Osteocyte (in vitro differentiated cells): ENCODE results near the gene FMO4. TPM values are rescaled to one million over a fixed set of nuclear protein-coding genes. Genes with fewer than 3 reads are reported as not detected.

ENCODE experiments used
- DNase-seq: peaks from one replicate; pipeline ENCODE4 v3.0.0; 2021; ENCODE audit warnings: mixed read lengths; ENCODE audit not compliant: unreplicated experiment; ENCODE audit errors: extremely low spot score
- H3K27ac Mint-ChIP-seq: one replicate; pipeline ENCODE4 v1.8.0; 2021; ENCODE audit warnings: mild to moderate bottlenecking, mixed read lengths; ENCODE audit not compliant: unreplicated experiment
- H3K27me3 Mint-ChIP-seq: one replicate; pipeline ENCODE4 v1.8.0; 2021; ENCODE audit warnings: mixed read lengths; ENCODE audit not compliant: unreplicated experiment
- H3K36me3 Mint-ChIP-seq: one replicate; pipeline ENCODE4 v1.8.0; 2021; ENCODE audit warnings: mixed read lengths; ENCODE audit not compliant: unreplicated experiment
- H3K4me1 Mint-ChIP-seq: one replicate; pipeline ENCODE4 v1.8.0; 2021; ENCODE audit warnings: mixed read lengths; ENCODE audit not compliant: unreplicated experiment
- H3K4me3 Mint-ChIP-seq: one replicate; pipeline ENCODE4 v1.8.0; 2021; ENCODE audit warnings: mild to moderate bottlenecking, moderate library complexity, mixed read lengths; ENCODE audit not compliant: unreplicated experiment
- H3K9me3 Mint-ChIP-seq: one replicate; pipeline ENCODE4 v1.8.0; 2021; ENCODE audit warnings: mixed read lengths; ENCODE audit not compliant: unreplicated experiment
- CTCF ChIP-seq: fragments of 200-600 bp; sonication (generic); IDR thresholded peaks from 2 replicates; pipeline ENCODE4 v1.5.0; 2021; ENCODE audit warnings: antibody characterized with exemption, mild to moderate bottlenecking, moderate library complexity
- total RNA-seq: library from RNA; stranded (reverse); gene quantifications from 2 replicates; pipeline ENCODE4 v1.2.1, GENCODE V29; 2021

Gene FMO4
- total RNA-seq, 1 donor from 2014 or later, result 4.1 TPM

- DNase-seq, result no peak
- Mint-ChIP-seq H3K4me3 (no peak overlapping the region), H3K27ac (no peak overlapping the region), H3K9me3 (no peaks in the 10 kb centered on the region), H3K36me3 (no peaks in the 10 kb centered on the region), H3K4me1 (no peaks in the 10 kb centered on the region), H3K27me3 (peaks cover 3% of the 10 kb centered on the region)
- no peak for TF ChIP-seq CTCF
These were observed 29.9 kb downstream of the FMO4 start for GRCh38 chr1:171343727-171344472.

GRCh38 chr1:171344473-171344820 lies 30.5 kb downstream of the FMO4 start:
- DNase-seq, result no peak
- Mint-ChIP-seq H3K27ac (no peak overlapping the region), H3K27me3 (peaks cover 3% of the 10 kb centered on the region)

GRCh38 chr1:171345536-171345935 lies 31.6 kb downstream of the FMO4 start:
- no peak overlapping the region for H3K27ac Mint-ChIP-seq
- DNase-seq, result no peak
- H3K4me3 Mint-ChIP-seq, result no peak overlapping the region
- TF ChIP-seq CTCF, result no peak
- H3K4me1 Mint-ChIP-seq, result no peaks in the 10 kb centered on the region
- no peaks in the 10 kb centered on the region for H3K9me3 Mint-ChIP-seq
- H3K27me3 Mint-ChIP-seq, result peaks cover 4% of the 10 kb centered on the region
- no peaks in the 10 kb centered on the region for H3K36me3 Mint-ChIP-seq

More at GRCh38 chr1:171344473-171344820, 30.5 kb downstream of the FMO4 start:
- H3K36me3 Mint-ChIP-seq, result no peaks in the 10 kb centered on the region
- no peak overlapping the region for H3K4me3 Mint-ChIP-seq
- no peaks in the 10 kb centered on the region for H3K4me1 Mint-ChIP-seq
- H3K9me3 Mint-ChIP-seq, result no peaks in the 10 kb centered on the region
- TF ChIP-seq CTCF, result no peak

GRCh38 chr1:171346881-171347280 lies 32.9 kb downstream of the FMO4 start:
- peaks cover 3% of the 10 kb centered on the region for H3K27me3 Mint-ChIP-seq
- H3K27ac Mint-ChIP-seq, result no peak overlapping the region
- no peaks in the 10 kb centered on the region for H3K36me3 Mint-ChIP-seq
- no peak overlapping the region for H3K4me3 Mint-ChIP-seq
- no peaks in the 10 kb centered on the region for H3K9me3 Mint-ChIP-seq
- TF ChIP-seq CTCF, result no peak
- no peak for DNase-seq
- no peaks in the 10 kb centered on the region for H3K4me1 Mint-ChIP-seq

- no peak overlapping the region for H3K27ac Mint-ChIP-seq
- H3K9me3 Mint-ChIP-seq, result no peaks in the 10 kb centered on the region
- H3K36me3 Mint-ChIP-seq, result no peaks in the 10 kb centered on the region
- H3K4me3 Mint-ChIP-seq, result no peak overlapping the region
- no peak for TF ChIP-seq CTCF
- peaks cover 7% of the 10 kb centered on the region for H3K27me3 Mint-ChIP-seq
- no peaks in the 10 kb centered on the region for H3K4me1 Mint-ChIP-seq
- DNase-seq, result no peak
These were observed 36.6 kb downstream of the FMO4 start for GRCh38 chr1:171350594-171350993.
